Right lobe of liver (tissue), 6 donors: ENCODE data around the gene SAP30L. TPM values are rescaled to one million over a fixed set of nuclear protein-coding genes. Genes with fewer than 3 reads are reported as not detected.

Experiments
- ATAC-seq, 4 donors: fragments of 200-7000 bp; cut with Tn5 transposase; one replicate each; pipeline ENCODE4 v1.9.1; 2020; ENCODE audit warnings: mild to moderate bottlenecking in 4 of 4, moderate library complexity in 4 of 4
- DNase-seq, 3 donors: peaks; one replicate each; pipeline ENCODE4 v3.0.0-alpha.2; 2020
- H3K27ac ChIP-seq, 3 donors: fragments of 200-600 bp; one replicate each; pipeline ENCODE4 v1.8.0; 2022
- H3K27me3 ChIP-seq, 2 donors: fragments of 200-600 bp; one replicate each; pipeline ENCODE4 v1.8.0; 2022
- H3K36me3 ChIP-seq, 4 donors: fragments of 200-600 bp; sonication (generic) in 1 of 4; one replicate each; pipeline versions ENCODE4 v1.5.1 to v1.8.0; 2017 to 2022; ENCODE audit warnings: control low read depth in 1 of 4
- H3K4me1 ChIP-seq, 4 donors: fragments of 200-600 bp; sonication (generic) in 1 of 4; one replicate each; pipeline versions ENCODE4 v1.5.1 to v1.8.0; 2017 to 2022; ENCODE audit warnings: control low read depth in 1 of 4
- H3K4me3 ChIP-seq, 3 donors: fragments of 200-600 bp; one replicate each; pipeline ENCODE4 v1.8.0; 2022
- H3K9me3 ChIP-seq, 4 donors: fragments of 200-600 bp; sonication (generic) in 1 of 4; one replicate each; pipeline versions ENCODE4 v1.5.1 to v1.8.0; 2017 to 2022; ENCODE audit warnings: control low read depth in 1 of 4
- POLR2A ChIP-seq: fragments of 450-650 bp; IDR thresholded peaks from one replicate; pipeline ENCODE4 v1.6.1; 2017; ENCODE audit warnings: antibody characterized with exemption, mild to moderate bottlenecking
- WGBS: methylation state at CpG from one replicate; pipeline ENCODE4 v1.1.6; 2018; ENCODE audit warnings: low coverage, low lambda C conversion rate; ENCODE audit not compliant: insufficient coverage; ENCODE audit errors: missing lambda C conversion rate; 5-methylcytosine and 5-hydroxymethylcytosine counted together
- intact Hi-C, 2 donors: fragments of 100-400 bp; cut with DNase I; formaldehyde crosslinking; loops; one replicate each; pipeline versions ENCODE4 v1.11.2 to v1.14.1; 2022
- total RNA-seq, 6 experiments: library from RNA; depleted of rRNA in 2 of 6; stranded (reverse); fragments of >200 nt in 2 of 6; fragmentation: NEBNext Ultra II Directional in 3 of 6; extraction: Animal tissue kit (Norgen Biotek cat#: 25700) in 3 of 6; gene quantifications; one replicate each; pipeline versions ENCODE4 v1.1.0 to v1.2.4, GENCODE V29; 2016 to 2023
- TF ChIP-seq, protein P1 (sequence below), 4 donors: fragments of 200-600 bp in 3 of 4; fragments of 450-650 bp in 1 of 4; IDR thresholded peaks; one replicate each; pipeline versions ENCODE4 v1.5.1 to v1.8.0; 2016 to 2022; ENCODE audit warnings: antibody characterized with exemption in 4 of 4, mild to moderate bottlenecking in 2 of 4
- donor health status: DM: no; HTN: yes; CAD: no.
- donor health status: DM: no; HTN: no; CAD: no.
- donor health status: DM: no; HTN: no; CAD: no.
- donor health status: DM: no; HTN: yes; CAD: no.
- donor health status: DM: no; HTN: yes; CAD: no.

SAP30L gene
- total RNA-seq, 6 experiments from 2014 or later: 9.7 to 24.9 (median 20.1) TPM

DNA sequence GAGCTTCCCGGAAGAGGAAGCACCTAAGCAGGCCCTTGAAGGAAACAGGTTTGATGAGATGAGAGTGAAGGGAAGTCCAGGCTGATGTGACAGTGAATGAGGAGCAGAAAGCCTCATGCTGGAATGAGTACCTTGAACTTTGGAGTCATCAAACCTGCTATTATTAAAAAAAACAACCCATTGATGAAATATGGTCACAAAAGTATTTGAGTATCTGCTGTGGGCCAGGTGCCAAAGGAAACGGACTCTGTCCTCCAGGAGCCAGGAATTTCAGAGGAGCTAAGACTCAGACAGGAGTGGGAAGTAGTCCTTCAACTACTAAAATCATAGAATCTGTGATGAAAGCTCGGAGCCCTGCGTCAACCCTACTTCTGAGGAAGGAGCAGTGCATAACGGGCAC, 20.4 kb downstream of the SAP30L start:
- Histone ChIP-seq H3K27me3 (peaks cover 0 to under 1% of the 10 kb centered on the region in 2 donors), H3K36me3 (no peaks in the 10 kb centered on the region), H3K4me1 (no peaks in the 10 kb centered on the region), H3K27ac (no peak overlapping the region), H3K9me3 (no peaks in the 10 kb centered on the region), H3K4me3 (no peak overlapping the region)
- intact Hi-C loops: loop anchor here in 1 of 2 donors (10.0 kb wide), 1 partner anchor 139 kb away; no protein-coding TSS in a partner anchor
- no peak for ATAC-seq
- TF ChIP-seq, protein P1, sequence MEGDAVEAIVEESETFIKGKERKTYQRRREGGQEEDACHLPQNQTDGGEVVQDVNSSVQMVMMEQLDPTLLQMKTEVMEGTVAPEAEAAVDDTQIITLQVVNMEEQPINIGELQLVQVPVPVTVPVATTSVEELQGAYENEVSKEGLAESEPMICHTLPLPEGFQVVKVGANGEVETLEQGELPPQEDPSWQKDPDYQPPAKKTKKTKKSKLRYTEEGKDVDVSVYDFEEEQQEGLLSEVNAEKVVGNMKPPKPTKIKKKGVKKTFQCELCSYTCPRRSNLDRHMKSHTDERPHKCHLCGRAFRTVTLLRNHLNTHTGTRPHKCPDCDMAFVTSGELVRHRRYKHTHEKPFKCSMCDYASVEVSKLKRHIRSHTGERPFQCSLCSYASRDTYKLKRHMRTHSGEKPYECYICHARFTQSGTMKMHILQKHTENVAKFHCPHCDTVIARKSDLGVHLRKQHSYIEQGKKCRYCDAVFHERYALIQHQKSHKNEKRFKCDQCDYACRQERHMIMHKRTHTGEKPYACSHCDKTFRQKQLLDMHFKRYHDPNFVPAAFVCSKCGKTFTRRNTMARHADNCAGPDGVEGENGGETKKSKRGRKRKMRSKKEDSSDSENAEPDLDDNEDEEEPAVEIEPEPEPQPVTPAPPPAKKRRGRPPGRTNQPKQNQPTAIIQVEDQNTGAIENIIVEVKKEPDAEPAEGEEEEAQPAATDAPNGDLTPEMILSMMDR (IDR thresholded peaks at IDR 0.05): no peak
- no peak for TF ChIP-seq POLR2A
- no peak for DNase-seq
- WGBS: 40% methylated on average over 3 of the region's 5 CpGs

DNA sequence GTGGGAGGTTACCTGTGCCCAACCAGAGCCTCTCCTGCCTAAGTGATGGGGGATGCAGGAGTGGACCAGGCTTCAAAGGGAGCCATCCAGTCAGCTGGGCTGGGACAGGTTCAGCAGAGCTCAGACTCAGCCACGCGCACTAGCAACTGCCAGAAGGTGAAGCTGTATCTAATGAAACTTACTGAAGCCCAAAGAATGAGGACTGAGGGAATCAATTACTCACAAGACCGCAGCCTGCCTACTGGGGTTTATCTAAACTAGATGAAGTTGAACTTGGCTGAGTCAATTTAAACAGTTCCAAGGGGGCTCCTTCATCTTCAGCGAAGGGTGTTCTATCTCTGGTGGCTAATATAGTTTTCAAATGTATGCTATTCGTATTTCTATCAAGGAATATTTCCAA, 20.9 kb downstream of the SAP30L start:
- no peak for ATAC-seq
- no peak overlapping the region for H3K27ac ChIP-seq
- no peaks in the 10 kb centered on the region for H3K36me3 ChIP-seq
- 71% methylated on average over 3 of the region's 5 CpGs for WGBS
- TF ChIP-seq, protein P1 (IDR thresholded peaks at IDR 0.05): no peak
- TF ChIP-seq POLR2A: no peak
- DNase-seq: no peak
- H3K4me1 ChIP-seq: no peaks in the 10 kb centered on the region
- no peaks in the 10 kb centered on the region for H3K9me3 ChIP-seq
- H3K4me3 ChIP-seq: no peak overlapping the region
- H3K27me3 ChIP-seq: peaks cover 1 to 5% of the 10 kb centered on the region in 2 donors
- intact Hi-C loops: loop anchor here in 1 of 2 donors (10.0 kb wide), 1 partner anchor 138 kb away; no protein-coding TSS in a partner anchor

DNA sequence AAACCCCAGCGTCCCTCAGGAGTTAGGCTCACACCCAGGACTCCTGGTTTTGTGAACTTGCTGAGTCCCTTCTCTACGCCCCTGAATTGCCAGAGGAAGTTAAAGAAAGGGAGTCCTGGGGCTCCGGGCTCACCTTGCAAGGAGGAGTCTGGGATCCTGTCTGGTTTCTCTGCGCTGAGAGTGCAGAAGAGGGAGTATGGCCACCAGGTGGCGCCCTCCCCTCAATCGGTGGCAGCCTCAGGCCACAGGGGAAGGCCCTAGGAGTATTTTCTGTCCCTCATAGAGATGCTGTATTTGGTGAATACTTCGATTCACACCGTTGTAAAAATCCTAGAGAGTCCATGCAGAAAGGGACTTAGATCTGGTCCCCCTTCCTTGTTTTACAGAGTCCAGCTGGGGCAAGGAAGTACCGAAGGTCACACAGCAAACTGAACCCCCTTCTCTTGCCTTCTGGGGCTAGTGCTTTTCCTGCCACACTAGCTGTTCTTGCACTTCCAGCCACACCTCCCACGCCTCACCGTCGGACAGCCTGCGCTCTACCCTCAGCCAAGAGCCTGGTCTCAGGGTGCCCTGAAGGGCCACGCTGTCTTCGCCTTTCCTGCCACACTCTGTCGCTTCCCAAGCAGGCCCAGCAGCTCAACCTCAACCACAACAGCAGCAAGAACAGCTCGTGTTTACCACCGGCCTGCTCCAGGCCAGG, 22.0 kb downstream of the SAP30L start:
- H3K9me3 ChIP-seq: no peaks in the 10 kb centered on the region
- ATAC-seq: peak; percentile 95 to 99 (median 98)
- peak; percentile 75 to 77 (median 76) for DNase-seq
- intact Hi-C loops: loop anchor here in 1 of 2 donors (10.0 kb wide), 1 partner anchor 137 kb away; no protein-coding TSS in a partner anchor
- H3K27ac ChIP-seq: no peak overlapping the region
- no peak overlapping the region for H3K4me3 ChIP-seq
- TF ChIP-seq, protein P1 (IDR thresholded peaks at IDR 0.05): peak; percentile 68 to 97 (median 94)
- no peak for TF ChIP-seq POLR2A
- H3K36me3 ChIP-seq: no peaks in the 10 kb centered on the region
- H3K27me3 ChIP-seq: peaks cover 5 to 9% of the 10 kb centered on the region in 2 donors
- 35% methylated on average over 15 of the region's 18 CpGs for WGBS
- H3K4me1 ChIP-seq: no peaks in the 10 kb centered on the region

DNA sequence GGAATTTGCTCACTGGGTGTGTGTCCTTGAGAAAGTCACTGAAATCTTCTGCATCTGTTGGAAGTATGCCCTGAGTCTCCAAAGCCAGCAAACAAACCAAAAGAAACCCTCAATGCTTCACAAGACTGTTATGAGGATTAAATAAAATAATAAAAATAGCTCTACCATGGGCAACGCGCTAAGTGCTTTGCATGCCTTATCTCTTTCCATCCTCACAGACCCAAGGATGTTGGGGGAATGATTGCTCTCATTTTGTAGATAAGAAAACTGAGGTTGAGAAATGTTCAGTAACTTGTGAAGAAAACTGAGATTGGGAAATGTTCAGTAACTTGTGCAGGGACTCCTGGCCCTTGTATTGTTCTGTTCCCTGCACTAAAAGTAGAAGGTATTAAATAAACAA, 24.3 kb downstream of the SAP30L start:
- no peak overlapping the region for H3K27ac ChIP-seq
- no peaks in the 10 kb centered on the region for H3K9me3 ChIP-seq
- H3K4me3 ChIP-seq: no peak overlapping the region
- ATAC-seq: no peak
- TF ChIP-seq POLR2A: no peak
- TF ChIP-seq, protein P1 (IDR thresholded peaks at IDR 0.05): no peak
- H3K4me1 ChIP-seq: peaks cover 0 to 9% (median 0%) of the 10 kb centered on the region in 4 donors
- H3K27me3 ChIP-seq: peaks cover 16 to 29% of the 10 kb centered on the region in 2 donors
- intact Hi-C loops: loop anchor here in 1 of 2 donors (10.0 kb wide), 1 partner anchor 155 kb away; no protein-coding TSS in a partner anchor
- DNase-seq: no peak
- H3K36me3 ChIP-seq: no peaks in the 10 kb centered on the region
- 46% methylated on average over 2 of the region's 2 CpGs for WGBS
